IMR-90 (cell line): ENCODE results near the gene SARNP. TPM values are rescaled to one million over a fixed set of nuclear protein-coding genes. Genes with fewer than 3 reads are reported as not detected.

Experiments
- ATAC-seq: fragments of 200-7000 bp; cut with Tn5 transposase; 2 replicates; pipeline ENCODE4 v1.9.1; 2020; ENCODE audit warnings: low read depth, mild to moderate bottlenecking, moderate library complexity
- BruUV-seq: library from RNA; stranded (reverse); fragments of 400-500 nt; replicated peaks from 2 replicates; lab custom pipeline; 2021; lab: Mats Ljungman, UMichigan
- CTCF ChIA-PET: fragments of 300-600 bp; formaldehyde crosslinking; extraction: SDS; loops from one replicate; lab custom pipeline; 2021; ENCODE audit warnings: antibody characterized with exemption; lab: Yijun Ruan, JAX
- POLR2A ChIA-PET: fragments of 300-600 bp; sonication (Branson Sonifier 250); formaldehyde crosslinking; loops from one replicate; lab custom pipeline; 2022; ENCODE audit warnings: antibody characterized with exemption; ENCODE audit not compliant: unreplicated experiment; lab: Charles Lee
- DNase-seq: peaks from one replicate; pipeline ENCODE4 v3.0.0; 2013
- H2AFZ ChIP-seq: replicated peaks from 2 replicates; pipeline ENCODE3; 2013; ENCODE audit warnings: low read length, mild to moderate bottlenecking; ENCODE audit not compliant: poor library complexity
- H2AK5ac ChIP-seq: 2 replicates; pipeline ENCODE4 v1.6.1; 2013; ENCODE audit warnings: low read depth, low read length, inconsistent platforms
- H2AK9ac ChIP-seq: replicated peaks from 2 replicates; pipeline ENCODE3; 2013; ENCODE audit warnings: mild to moderate bottlenecking, low read depth, low read length, moderate library complexity; ENCODE audit not compliant: poor library complexity
- H2BK120ac ChIP-seq: 2 replicates; pipeline ENCODE4 v1.6.1; 2013; ENCODE audit warnings: low read depth, low read length, inconsistent platforms
- H2BK15ac ChIP-seq: 3 replicates; pipeline ENCODE4 v1.6.1; 2013; ENCODE audit warnings: low read depth, low read length, inconsistent platforms
- H2BK20ac ChIP-seq: 2 replicates; pipeline ENCODE4 v1.6.1; 2013; ENCODE audit warnings: low read depth, mild to moderate bottlenecking, inconsistent platforms, low read length, moderate library complexity
- H2BK5ac ChIP-seq: 2 replicates; pipeline ENCODE4 v1.6.1; 2013; ENCODE audit warnings: mild to moderate bottlenecking, low read depth, low read length, inconsistent platforms; ENCODE audit not compliant: poor library complexity, severe bottlenecking
- H3K14ac ChIP-seq: replicated peaks from 2 replicates; pipeline ENCODE4 v1.6.1; 2013; ENCODE audit warnings: low read depth, low read length, inconsistent platforms
- H3K18ac ChIP-seq: 2 replicates; pipeline ENCODE4 v1.6.1; 2013; ENCODE audit warnings: low read depth, low read length, control low read depth
- H3K23ac ChIP-seq: 2 replicates; pipeline ENCODE4 v1.6.1; 2013; ENCODE audit warnings: low read depth, low read length, inconsistent platforms
- H3K27ac ChIP-seq: 2 replicates; pipeline ENCODE4 v1.5.1; 2013; ENCODE audit warnings: mild to moderate bottlenecking, control low read depth, low read length; ENCODE audit not compliant: insufficient read depth
- H3K27me3 ChIP-seq: 2 replicates; pipeline ENCODE4 v1.6.1; 2013; ENCODE audit warnings: low read length; ENCODE audit not compliant: control insufficient read depth, insufficient read depth
- H3K36me3 ChIP-seq: 2 replicates; pipeline ENCODE4 v1.6.1; 2013; ENCODE audit warnings: low read length, mixed read lengths; ENCODE audit not compliant: control insufficient read depth, insufficient read depth
- H3K4ac ChIP-seq: 2 replicates; pipeline ENCODE4 v1.6.1; 2013; ENCODE audit warnings: low read depth, low read length, inconsistent platforms
- H3K4me1 ChIP-seq: 2 replicates; pipeline ENCODE4 v1.6.1; 2013; ENCODE audit warnings: low read length, mixed read lengths; ENCODE audit not compliant: control insufficient read depth, insufficient read depth
- H3K4me2 ChIP-seq: 2 replicates; pipeline ENCODE4 v1.6.1; 2013; ENCODE audit warnings: low read depth, mild to moderate bottlenecking, control low read depth, low read length, moderate library complexity
- H3K4me3 ChIP-seq: 2 replicates; pipeline ENCODE4 v1.5.1; 2013; ENCODE audit warnings: low read depth, mild to moderate bottlenecking, control low read depth, low read length, moderate library complexity; ENCODE audit not compliant: insufficient read depth
- H3K56ac ChIP-seq: 2 replicates; pipeline ENCODE4 v1.6.1; 2013; ENCODE audit warnings: low read length, inconsistent platforms; ENCODE audit not compliant: insufficient read depth; ENCODE audit errors: extremely low read depth
- H3K79me1 ChIP-seq, 2 experiments: 2 replicates each; pipeline ENCODE4 v1.6.1; 2013; ENCODE audit warnings: low read length in 2 of 2, inconsistent platforms in 1 of 2, low read depth in 1 of 2
- H3K9ac ChIP-seq: 2 replicates; pipeline ENCODE4 v1.6.1; 2013; ENCODE audit warnings: low read depth, low read length, control low read depth
- H3K9me1 ChIP-seq: 2 replicates; pipeline ENCODE4 v1.6.1; 2013; ENCODE audit warnings: low read length, inconsistent platforms; ENCODE audit not compliant: insufficient read depth
- H3K9me3 ChIP-seq: 2 replicates; pipeline ENCODE4 v1.6.1; 2013; ENCODE audit warnings: low read length; ENCODE audit not compliant: control insufficient read depth, insufficient read depth
- H4K20me1 ChIP-seq: 2 replicates; pipeline ENCODE4 v1.6.1; 2013; ENCODE audit warnings: low read length, inconsistent platforms; ENCODE audit not compliant: insufficient read depth
- H4K5ac ChIP-seq: 2 replicates; pipeline ENCODE4 v1.6.1; 2013; ENCODE audit warnings: mild to moderate bottlenecking, low read depth, low read length, control low read depth
- H4K8ac ChIP-seq, 2 experiments: 2 replicates each; pipeline ENCODE4 v1.6.1; 2013; ENCODE audit warnings: low read depth in 2 of 2, low read length in 2 of 2, control low read depth in 1 of 2, inconsistent platforms in 1 of 2
- H4K91ac ChIP-seq: 2 replicates; pipeline ENCODE4 v1.6.1; 2013; ENCODE audit warnings: low read depth, low read length, inconsistent platforms; ENCODE audit not compliant: insufficient read depth
- CEBPB ChIP-seq: IDR thresholded peaks from 2 replicates; pipeline ENCODE4 v1.6.1; 2012; ENCODE audit warnings: low read depth, low read length, improper control_type of control experiment
- CHD1 ChIP-seq: IDR thresholded peaks from 2 replicates; pipeline ENCODE4 v1.6.1; 2012; ENCODE audit warnings: low read depth, low read length, improper control_type of control experiment
- RCOR1 ChIP-seq: IDR thresholded peaks from 2 replicates; pipeline ENCODE4 v1.6.1; 2012; ENCODE audit warnings: mild to moderate bottlenecking, low read length, improper control_type of control experiment; ENCODE audit not compliant: insufficient replicate concordance
- RFX5 ChIP-seq: IDR thresholded peaks from 2 replicates; pipeline ENCODE4 v1.8.0; 2012; ENCODE audit warnings: low read depth, mild to moderate bottlenecking, low read length, moderate library complexity
- WGBS, 2 experiments: methylation state at CpG; one replicate each; pipeline versions ENCODE4 v1.1.5 to v1.1.7; 2013; ENCODE audit warnings: missing lambda C conversion rate in 2 of 2; ENCODE audit not compliant: insufficient read length in 1 of 2; ENCODE audit errors: extremely low coverage in 2 of 2; 5-methylcytosine and 5-hydroxymethylcytosine counted together
- dilution Hi-C: fragments of 300-500 bp; cut with HindIII; formaldehyde crosslinking; loops from one replicate; pipeline ENCODE4 v1.14.3; 2018; ENCODE audit warnings: low sequenced_read_pairs; ENCODE audit not compliant: unreplicated experiment
- in situ Hi-C: fragments of 300-500 bp; cut with MboI; formaldehyde crosslinking; loops from 3 replicates; pipeline ENCODE4 v1.14.3; 2019; ENCODE audit warnings: low sequenced_read_pairs, inconsistent platforms, mixed read lengths
- intact Hi-C: fragments of 100-400 bp; cut with micrococcal nuclease; formaldehyde crosslinking; loops from 2 replicates; pipeline ENCODE4 v1.10.0; 2022
- polyA plus RNA-seq, 3 experiments: library from polyadenylated mRNA; depleted of rRNA; stranded (reverse); fragments of >200 nt; gene quantifications; 2 replicates each; pipeline ENCODE4 v1.2.3, GENCODE V29; 2012; ENCODE audit warnings: low replicate concordance in 1 of 3
- total RNA-seq: library from RNA; depleted of rRNA; stranded (reverse); fragments of >200 nt; gene quantifications from 2 replicates; pipeline ENCODE4 v1.2.3, GENCODE V29; 2012
- TF ChIP-seq, protein P1 (sequence below): fragments of 150-350 bp; IDR thresholded peaks from 2 replicates; pipeline ENCODE4 v1.6.1; 2016; ENCODE audit warnings: low read depth, mild to moderate bottlenecking, low read length, moderate library complexity, borderline replicate concordance

Gene SARNP
- total and polyA plus RNA-seq, 2 of the 4 experiments (the other 2 are of a cell fraction), result 46.8 to 103 TPM

- TF ChIP-seq CHD1 (no peak), RFX5 (no peak)
Observed at GRCh38 chr12:55847033-55847432, 29.5 kb upstream of the SARNP start (continued).

DNA sequence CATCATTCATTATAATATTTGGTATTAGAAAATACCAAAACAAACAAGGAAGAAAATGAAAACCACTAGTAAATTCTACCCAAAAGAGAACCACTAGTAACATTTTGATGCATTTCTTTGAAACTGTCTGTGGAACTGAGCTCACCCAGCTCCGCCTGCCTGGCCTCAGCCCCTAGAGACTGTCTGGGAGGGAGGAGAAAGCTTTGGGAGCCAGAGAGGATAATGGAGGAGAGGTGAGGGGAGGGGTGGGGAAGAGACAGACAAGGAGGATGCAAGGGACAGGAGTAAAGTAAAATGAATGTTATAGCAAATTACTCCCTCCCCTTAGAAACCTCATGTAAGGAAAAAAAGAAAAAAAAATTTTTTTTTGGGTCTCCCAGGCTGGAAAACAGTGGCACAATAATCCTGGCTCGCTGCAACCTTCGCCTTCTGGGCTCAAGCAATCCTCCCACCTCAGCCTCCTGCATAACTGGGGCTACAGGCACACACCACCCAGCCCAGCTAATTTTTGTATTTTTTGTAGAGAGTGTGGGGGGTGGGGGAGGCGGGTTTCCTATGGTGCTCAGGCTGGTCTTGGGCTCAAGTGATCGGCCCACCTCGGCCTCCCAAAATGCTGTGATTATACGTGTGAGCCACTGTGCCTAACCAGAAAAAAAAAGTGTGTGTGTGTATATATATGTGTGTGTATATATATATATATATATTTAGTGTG lies 28.4 kb upstream of the SARNP start:
- H4K91ac ChIP-seq, result no peak overlapping the region
- H3K79me1 ChIP-seq, result peaks cover 15 to 25% of the 10 kb centered on the region in 2 experiments
- H2AK9ac ChIP-seq, result peak overlapping the region; percentile 65
- H2BK5ac ChIP-seq, result no peak overlapping the region
- no peak overlapping the region for H3K4me3 ChIP-seq
- no peak overlapping the region for H3K56ac ChIP-seq
- no peak overlapping the region for H3K4me2 ChIP-seq
- intact Hi-C loops, result no loop called here
- H3K18ac ChIP-seq, result no peak overlapping the region
- no peak for DNase-seq
- BruUV-seq, result no TSS peak
- peaks cover 21% of the 10 kb centered on the region for H3K4me1 ChIP-seq
- H3K9ac ChIP-seq, result no peak overlapping the region
- ChIA-PET POLR2A (interaction anchor here (0.6 kb wide), 1 partner anchor 110 kb away, joined by 3 read pairs; no protein-coding TSS in a partner anchor), CTCF (interaction anchor here (1.0 kb wide), 1 partner anchor 84 kb away, joined by 3 read pairs; no protein-coding TSS in a partner anchor)
- H3K27ac ChIP-seq, result no peak overlapping the region
- no peak overlapping the region for H2BK20ac ChIP-seq
- H4K20me1 ChIP-seq, result no peaks in the 10 kb centered on the region
- H3K14ac ChIP-seq, result no peak overlapping the region
- no peak overlapping the region; the same call in 1 of the 2 replicates for H2BK120ac ChIP-seq
- TF ChIP-seq CEBPB, result no peak
- TF ChIP-seq, protein P1, sequence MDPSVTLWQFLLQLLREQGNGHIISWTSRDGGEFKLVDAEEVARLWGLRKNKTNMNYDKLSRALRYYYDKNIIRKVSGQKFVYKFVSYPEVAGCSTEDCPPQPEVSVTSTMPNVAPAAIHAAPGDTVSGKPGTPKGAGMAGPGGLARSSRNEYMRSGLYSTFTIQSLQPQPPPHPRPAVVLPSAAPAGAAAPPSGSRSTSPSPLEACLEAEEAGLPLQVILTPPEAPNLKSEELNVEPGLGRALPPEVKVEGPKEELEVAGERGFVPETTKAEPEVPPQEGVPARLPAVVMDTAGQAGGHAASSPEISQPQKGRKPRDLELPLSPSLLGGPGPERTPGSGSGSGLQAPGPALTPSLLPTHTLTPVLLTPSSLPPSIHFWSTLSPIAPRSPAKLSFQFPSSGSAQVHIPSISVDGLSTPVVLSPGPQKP, result no peak
- no peak for TF ChIP-seq RCOR1
- peak overlapping the region; percentile 12; the same call in 1 of the 2 replicates for H4K5ac ChIP-seq
- WGBS, 2 experiments, result 90% methylated on average over 2 of the region's 7 CpGs; no CpG with 5 or more reads in 1 of the 2 experiments
- no peak overlapping the region for H2BK15ac ChIP-seq
- no peak overlapping the region for H2AFZ ChIP-seq
- ATAC-seq, result no peak
- H4K8ac ChIP-seq, result no peak overlapping the region
- H3K36me3 ChIP-seq, result peaks cover under 1% of the 10 kb centered on the region; the same call in 1 of the 2 replicates
- no peak overlapping the region for H3K4ac ChIP-seq
- in situ Hi-C loops, result no loop called here
- dilution Hi-C loops, result no loop called here
- H3K23ac ChIP-seq, result no peak overlapping the region
- H3K27me3 ChIP-seq, result no peaks in the 10 kb centered on the region
- H2AK5ac ChIP-seq, result peak overlapping the region; percentile 29; the same call in 1 of the 2 replicates
- no peaks in the 10 kb centered on the region for H3K9me3 ChIP-seq
- H3K9me1 ChIP-seq, result peaks cover 20% of the 10 kb centered on the region
